Left ventricle myocardium inferior (tissue), 1 donor: ENCODE measurements around the gene ZMAT5. TPM values are rescaled to one million over a fixed set of nuclear protein-coding genes. Genes with fewer than 3 reads are reported as not detected.

ENCODE experiments used
- DNase-seq: peaks from one replicate; pipeline ENCODE4 v3.0.0-alpha.2; 2020
- H3K27ac ChIP-seq: fragments of 200-600 bp; replicated peaks from 2 replicates; pipeline ENCODE4 v1.8.0; 2021
- H3K27me3 ChIP-seq: fragments of 200-600 bp; 2 replicates; pipeline ENCODE4 v1.8.0; 2021; ENCODE audit warnings: low read depth
- H3K36me3 ChIP-seq: fragments of 200-600 bp; 2 replicates; pipeline ENCODE4 v1.8.0; 2021
- H3K4me1 ChIP-seq: fragments of 200-600 bp; 2 replicates; pipeline ENCODE4 v1.8.0; 2021
- H3K4me3 ChIP-seq: fragments of 200-600 bp; 2 replicates; pipeline ENCODE4 v1.8.0; 2021; ENCODE audit warnings: mild to moderate bottlenecking, moderate library complexity
- H3K9me3 ChIP-seq: fragments of 200-600 bp; replicated peaks from 2 replicates; pipeline ENCODE4 v1.8.0; 2021
- intact Hi-C: fragments of 100-400 bp; cut with micrococcal nuclease; formaldehyde crosslinking; loops from one replicate; pipeline ENCODE4 v1.11.0; 2022
- total RNA-seq: library from RNA; stranded (reverse); fragmentation: NEBNext Ultra II Directional; extraction: Animal tissue kit (Norgen Biotek cat#: 25700); gene quantifications from one replicate; pipeline ENCODE4 v1.2.1, GENCODE V29; 2021
- TF ChIP-seq, protein P1 (sequence below): fragments of 200-600 bp; IDR thresholded peaks from 2 replicates; pipeline ENCODE4 v1.8.0; 2021; ENCODE audit warnings: antibody characterized with exemption, mild to moderate bottlenecking, borderline replicate concordance
- donor health status: DM: no; HTN: yes; CAD: no; lungs with severe emphysema.

The ZMAT5 gene
- total RNA-seq, 1 donor from 2014 or later, result 20.6 TPM

DNA sequence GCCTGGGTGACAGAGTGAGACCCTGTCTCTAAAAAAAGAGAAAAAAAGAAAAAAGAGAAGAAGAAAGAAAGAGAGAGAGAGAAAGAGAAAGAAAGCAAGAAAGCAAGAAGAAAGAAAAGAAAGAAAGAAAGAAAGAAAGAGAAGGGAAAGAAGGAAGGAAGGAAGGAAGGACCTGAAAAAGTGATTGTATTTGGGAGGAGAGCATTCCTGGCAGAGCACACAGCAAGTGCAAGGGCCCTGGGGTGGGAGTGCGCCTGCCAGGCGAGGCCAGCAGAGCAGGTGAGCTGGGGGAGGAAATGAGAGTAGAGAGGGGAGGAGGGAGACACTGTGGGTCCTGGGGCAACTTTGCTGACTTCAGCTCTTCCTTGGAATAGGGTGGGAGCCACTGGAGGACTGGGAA, 54.7 kb downstream of the ZMAT5 start:
- no peaks in the 10 kb centered on the region for H3K36me3 ChIP-seq
- TF ChIP-seq, protein P1, sequence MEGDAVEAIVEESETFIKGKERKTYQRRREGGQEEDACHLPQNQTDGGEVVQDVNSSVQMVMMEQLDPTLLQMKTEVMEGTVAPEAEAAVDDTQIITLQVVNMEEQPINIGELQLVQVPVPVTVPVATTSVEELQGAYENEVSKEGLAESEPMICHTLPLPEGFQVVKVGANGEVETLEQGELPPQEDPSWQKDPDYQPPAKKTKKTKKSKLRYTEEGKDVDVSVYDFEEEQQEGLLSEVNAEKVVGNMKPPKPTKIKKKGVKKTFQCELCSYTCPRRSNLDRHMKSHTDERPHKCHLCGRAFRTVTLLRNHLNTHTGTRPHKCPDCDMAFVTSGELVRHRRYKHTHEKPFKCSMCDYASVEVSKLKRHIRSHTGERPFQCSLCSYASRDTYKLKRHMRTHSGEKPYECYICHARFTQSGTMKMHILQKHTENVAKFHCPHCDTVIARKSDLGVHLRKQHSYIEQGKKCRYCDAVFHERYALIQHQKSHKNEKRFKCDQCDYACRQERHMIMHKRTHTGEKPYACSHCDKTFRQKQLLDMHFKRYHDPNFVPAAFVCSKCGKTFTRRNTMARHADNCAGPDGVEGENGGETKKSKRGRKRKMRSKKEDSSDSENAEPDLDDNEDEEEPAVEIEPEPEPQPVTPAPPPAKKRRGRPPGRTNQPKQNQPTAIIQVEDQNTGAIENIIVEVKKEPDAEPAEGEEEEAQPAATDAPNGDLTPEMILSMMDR, result no peak
- H3K27ac ChIP-seq, result no peak overlapping the region
- peaks cover 79% of the 10 kb centered on the region for H3K27me3 ChIP-seq
- no peak overlapping the region for H3K4me3 ChIP-seq
- H3K4me1 ChIP-seq, result peaks cover 5% of the 10 kb centered on the region
- no peaks in the 10 kb centered on the region for H3K9me3 ChIP-seq
- intact Hi-C loops, result no loop called here
- no peak for DNase-seq

DNA sequence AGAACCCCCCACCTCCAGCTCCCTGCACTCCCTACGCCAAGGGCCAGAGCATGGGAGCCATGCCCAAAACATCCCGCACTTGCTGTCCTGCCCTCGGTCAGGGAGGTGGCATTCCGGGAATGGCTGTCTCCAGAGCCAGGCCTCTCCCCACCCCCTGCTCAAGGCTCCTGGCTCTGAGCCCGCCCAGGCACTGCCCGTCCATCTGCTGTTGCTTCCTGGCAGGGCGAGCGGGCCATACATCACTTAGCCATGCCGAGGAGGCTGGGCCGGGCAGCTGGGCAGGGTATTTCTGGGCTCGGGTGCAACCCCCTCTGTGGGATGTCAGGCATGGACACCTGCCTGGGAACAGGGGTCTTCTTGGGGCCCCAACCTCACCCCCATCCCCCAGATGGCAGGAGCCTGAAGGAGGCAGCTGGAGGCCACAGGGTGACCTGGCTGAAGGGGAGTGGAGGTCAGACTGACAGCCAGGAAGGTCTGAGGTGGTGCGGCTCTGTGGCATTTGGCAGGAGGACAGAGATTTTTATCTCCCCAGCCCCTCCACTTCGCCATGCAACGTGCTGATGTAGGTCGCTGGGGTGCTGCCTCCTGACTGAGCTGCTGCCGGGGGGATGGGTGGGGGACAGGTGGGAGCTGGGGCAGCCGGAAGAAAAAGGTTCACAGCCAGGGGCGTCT, 55.7 kb downstream of the ZMAT5 start:
- Histone ChIP-seq H3K27me3 (peaks cover 83% of the 10 kb centered on the region), H3K9me3 (no peaks in the 10 kb centered on the region), H3K4me3 (no peak overlapping the region), H3K36me3 (no peaks in the 10 kb centered on the region), H3K27ac (no peak overlapping the region), H3K4me1 (peaks cover 5% of the 10 kb centered on the region)
- TF ChIP-seq, protein P1, result no peak
- DNase-seq, result peak; percentile 67
- intact Hi-C loops, result no loop called here

DNA sequence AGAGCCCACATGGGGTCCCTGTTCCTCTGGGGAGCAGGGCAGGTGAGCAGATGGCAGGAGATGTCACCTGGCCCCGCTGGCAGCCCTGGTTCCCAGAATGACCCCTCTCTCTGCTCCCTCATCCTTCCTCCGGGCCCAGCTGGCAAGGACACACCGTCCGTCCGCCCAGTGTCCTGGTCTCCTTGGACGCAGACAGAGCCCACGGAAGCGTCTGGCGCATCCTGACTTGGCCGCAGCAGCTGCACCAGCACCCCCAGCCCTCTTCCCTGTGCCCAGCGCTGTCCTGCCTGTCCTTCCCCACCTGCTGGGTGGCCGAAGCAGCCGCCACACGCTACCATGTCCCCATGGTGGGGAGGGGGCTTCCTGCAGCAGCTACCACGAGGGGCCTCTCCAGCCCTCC, 56.6 kb downstream of the ZMAT5 start:
- Histone ChIP-seq H3K4me1 (peaks cover 6% of the 10 kb centered on the region), H3K36me3 (no peaks in the 10 kb centered on the region), H3K9me3 (no peaks in the 10 kb centered on the region), H3K4me3 (no peak overlapping the region), H3K27me3 (peaks cover 85% of the 10 kb centered on the region), H3K27ac (no peak overlapping the region)
- intact Hi-C loops, result no loop called here
- TF ChIP-seq, protein P1, result no peak
- DNase-seq, result no peak

- H3K4me3 ChIP-seq, result no peak overlapping the region
- H3K27ac ChIP-seq, result no peak overlapping the region
- TF ChIP-seq, protein P1, result no peak
- no peak for DNase-seq
- H3K9me3 ChIP-seq, result no peaks in the 10 kb centered on the region
- intact Hi-C loops, result no loop called here
- no peaks in the 10 kb centered on the region for H3K36me3 ChIP-seq
- H3K4me1 ChIP-seq, result peaks cover 18% of the 10 kb centered on the region
- peaks cover 82% of the 10 kb centered on the region for H3K27me3 ChIP-seq
Measured at GRCh38 chr22:29707471-29707870, 59.3 kb downstream of the ZMAT5 start.

DNA sequence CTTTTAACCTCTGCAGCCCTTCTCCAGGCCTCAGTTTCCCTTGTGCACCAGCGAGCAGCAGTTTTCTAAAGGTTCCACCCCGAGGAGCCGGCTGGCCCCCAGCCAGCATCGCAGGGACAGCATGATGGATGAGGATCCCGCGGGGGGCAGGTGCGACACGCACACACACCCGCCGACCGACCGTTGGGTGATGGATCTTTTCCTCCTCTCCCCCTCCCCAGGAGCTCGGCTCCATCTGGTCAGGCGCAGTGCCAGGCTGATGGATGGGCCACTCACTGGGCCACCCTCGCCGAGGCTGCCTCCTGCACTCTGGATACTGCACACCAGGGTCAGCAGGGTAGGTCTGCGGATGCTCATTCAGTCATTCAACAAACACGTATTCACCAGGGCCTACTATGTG, 59.8 kb downstream of the ZMAT5 start:
- intact Hi-C loops, result no loop called here
- Histone ChIP-seq H3K27ac (no peak overlapping the region), H3K4me1 (peaks cover 23% of the 10 kb centered on the region), H3K27me3 (peaks cover 82% of the 10 kb centered on the region), H3K4me3 (no peak overlapping the region), H3K36me3 (no peaks in the 10 kb centered on the region), H3K9me3 (no peaks in the 10 kb centered on the region)
- TF ChIP-seq, protein P1, result no peak
- DNase-seq, result no peak

DNA sequence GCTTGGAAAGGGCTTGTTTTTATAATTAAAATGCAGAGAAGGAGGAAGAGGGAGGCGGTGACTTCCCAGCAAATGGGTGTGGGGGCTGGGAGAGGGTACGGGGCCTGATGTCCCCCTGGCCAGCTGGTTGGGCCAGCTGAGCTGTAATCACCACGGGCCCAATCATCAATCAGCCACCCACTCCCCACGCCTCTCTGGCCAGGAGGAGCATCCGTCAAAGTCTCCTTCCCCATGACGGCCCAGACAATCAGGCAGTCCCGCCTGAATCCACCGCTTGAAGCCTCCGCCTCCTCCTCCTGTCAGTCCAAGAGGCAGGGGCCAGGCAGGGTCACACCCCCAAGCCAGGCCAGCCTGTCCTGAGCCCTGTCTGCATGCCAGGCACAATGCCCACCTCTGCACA, 60.3 kb downstream of the ZMAT5 start:
- H3K36me3 ChIP-seq, result no peaks in the 10 kb centered on the region
- H3K4me3 ChIP-seq, result no peak overlapping the region
- TF ChIP-seq, protein P1, result no peak
- H3K9me3 ChIP-seq, result no peaks in the 10 kb centered on the region
- H3K27ac ChIP-seq, result no peak overlapping the region
- no peak for DNase-seq
- H3K4me1 ChIP-seq, result peaks cover 26% of the 10 kb centered on the region
- intact Hi-C loops, result no loop called here
- peaks cover 85% of the 10 kb centered on the region for H3K27me3 ChIP-seq
